Mammary epithelial cell (primary cell): Measurements from ENCODE around the gene MICU1.

Experiments used
- EZH2 ChIP-seq: IDR thresholded peaks from 2 replicates; pipeline ENCODE4 v1.6.1; 2012; ENCODE audit warnings: low read length, inconsistent platforms, borderline replicate concordance
- TF ChIP-seq, protein P1 (sequence below), 2 donors: IDR thresholded peaks in 1 of 2; conservative IDR thresholded peaks in 1 of 2; 2 replicates each; pipeline ENCODE4 v1.5.1; 2011 to 2012; ENCODE audit warnings: inconsistent platforms in 2 of 2, low read length in 2 of 2, mild to moderate bottlenecking in 2 of 2, control low read depth in 1 of 2, low read depth in 1 of 2; ENCODE audit not compliant: insufficient read depth in 1 of 2; ENCODE audit errors: extremely low read depth in 1 of 2

DNA sequence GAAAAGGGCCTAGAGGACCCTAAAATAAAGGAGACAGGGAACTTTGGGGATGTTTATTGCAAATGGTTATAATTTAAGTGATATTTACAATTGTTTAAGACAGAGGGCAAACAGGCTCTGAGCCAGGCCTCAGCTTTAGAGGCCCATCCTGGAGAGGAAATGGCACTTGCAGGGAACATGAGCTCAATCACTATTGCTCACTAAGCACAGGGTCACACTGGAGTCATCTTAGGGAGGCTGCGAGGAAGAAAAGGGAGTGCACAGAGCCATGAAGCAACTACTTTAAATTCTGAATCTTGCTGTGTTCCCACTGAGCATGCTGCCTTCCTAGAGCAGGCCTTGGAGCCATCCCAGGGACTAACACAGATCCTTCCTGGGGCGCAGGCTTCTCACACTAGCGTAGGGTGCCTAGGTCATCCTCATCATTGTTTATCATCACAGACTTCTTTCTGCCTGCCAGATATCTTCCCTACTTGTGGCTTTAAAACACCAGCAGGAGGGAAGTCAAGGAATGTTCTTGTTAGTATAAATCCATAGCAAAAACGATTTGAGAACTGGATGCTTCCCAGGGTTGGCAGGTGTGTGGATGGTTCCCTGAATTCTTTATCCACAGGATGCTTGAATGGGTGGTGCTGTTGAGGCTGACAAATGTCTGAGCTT is 258.4 kb downstream of the MICU1 start:
- TF ChIP-seq, protein P1, sequence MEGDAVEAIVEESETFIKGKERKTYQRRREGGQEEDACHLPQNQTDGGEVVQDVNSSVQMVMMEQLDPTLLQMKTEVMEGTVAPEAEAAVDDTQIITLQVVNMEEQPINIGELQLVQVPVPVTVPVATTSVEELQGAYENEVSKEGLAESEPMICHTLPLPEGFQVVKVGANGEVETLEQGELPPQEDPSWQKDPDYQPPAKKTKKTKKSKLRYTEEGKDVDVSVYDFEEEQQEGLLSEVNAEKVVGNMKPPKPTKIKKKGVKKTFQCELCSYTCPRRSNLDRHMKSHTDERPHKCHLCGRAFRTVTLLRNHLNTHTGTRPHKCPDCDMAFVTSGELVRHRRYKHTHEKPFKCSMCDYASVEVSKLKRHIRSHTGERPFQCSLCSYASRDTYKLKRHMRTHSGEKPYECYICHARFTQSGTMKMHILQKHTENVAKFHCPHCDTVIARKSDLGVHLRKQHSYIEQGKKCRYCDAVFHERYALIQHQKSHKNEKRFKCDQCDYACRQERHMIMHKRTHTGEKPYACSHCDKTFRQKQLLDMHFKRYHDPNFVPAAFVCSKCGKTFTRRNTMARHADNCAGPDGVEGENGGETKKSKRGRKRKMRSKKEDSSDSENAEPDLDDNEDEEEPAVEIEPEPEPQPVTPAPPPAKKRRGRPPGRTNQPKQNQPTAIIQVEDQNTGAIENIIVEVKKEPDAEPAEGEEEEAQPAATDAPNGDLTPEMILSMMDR (conservative IDR thresholded peaks at IDR 0.05 in 1 of 2, IDR thresholded peaks at IDR 0.05 in 1 of 2; ENCODE audit: extremely low read depth in 1 of 2, insufficient read depth in 1 of 2, low read depth in 1 of 2, low read length in 2 of 2): no peak
- no peak for TF ChIP-seq EZH2
